CD4-positive, alpha-beta T cell (primary cell): ENCODE results near the gene EP300. TPM values are rescaled to one million over a fixed set of nuclear protein-coding genes. Genes with fewer than 3 reads are reported as not detected.
"Not testable (repeated sequence)": the region's sequence is repeated elsewhere in the genome, so short reads cannot be mapped to it uniquely, and the experiment has no call there.

Experiments used
- ATAC-seq: fragments of 200-7000 bp; cut with Tn5 transposase; one replicate; pipeline ENCODE4 v1.10.0; 2022; ENCODE audit warnings: mild to moderate bottlenecking; ENCODE audit not compliant: poor library complexity
- CTCF ChIA-PET: fragments of 350-600 bp; sonication (Branson Sonifier 250); formaldehyde crosslinking; loops from one replicate; lab custom pipeline; 2021; ENCODE audit warnings: antibody characterized with exemption, inconsistent platforms; lab: Charles Lee
- POLR2A ChIA-PET: fragments of 350-600 bp; sonication (Branson Sonifier 250); formaldehyde crosslinking; loops from one replicate; lab custom pipeline; 2021; ENCODE audit warnings: antibody characterized with exemption, inconsistent platforms; lab: Charles Lee
- DNase-seq, 14 experiments: peaks; one replicate each; pipeline ENCODE4 v3.0.0-alpha.2; 2013 to 2020; ENCODE audit warnings: mixed read lengths in 2 of 14
- H3K27ac ChIP-seq, 2 donors: one replicate each; pipeline versions ENCODE4 v1.5.1 to v1.7.0; 2013; ENCODE audit warnings: low read length in 2 of 2, low read depth in 1 of 2, mild to moderate bottlenecking in 1 of 2
- H3K27me3 ChIP-seq, 2 experiments: 1 replicate in 1 of 2; 2 replicates in 1 of 2; pipeline versions ENCODE4 v1.6.1 to v1.7.0; 2013; ENCODE audit warnings: low read length in 2 of 2, control low read depth in 1 of 2, mild to moderate bottlenecking in 1 of 2, moderate library complexity in 1 of 2; ENCODE audit not compliant: insufficient read depth in 2 of 2, control insufficient read depth in 1 of 2
- H3K36me3 ChIP-seq: one replicate; pipeline ENCODE4 v1.6.1; 2013; ENCODE audit warnings: low read length, control low read depth; ENCODE audit not compliant: insufficient read depth
- H3K4me1 ChIP-seq: one replicate; pipeline ENCODE4 v1.6.1; 2013; ENCODE audit warnings: low read length, control low read depth; ENCODE audit not compliant: insufficient read depth
- H3K4me3 ChIP-seq: one replicate; pipeline ENCODE4 v1.5.1; 2013; ENCODE audit warnings: mild to moderate bottlenecking, low read length, moderate library complexity
- H3K9me3 ChIP-seq, 2 experiments: 1 replicate in 1 of 2; 2 replicates in 1 of 2; pipeline versions ENCODE4 v1.6.1 to v1.7.0; 2013; ENCODE audit warnings: low read length in 2 of 2, mild to moderate bottlenecking in 2 of 2, control low read depth in 1 of 2, moderate library complexity in 1 of 2; ENCODE audit not compliant: control insufficient read depth in 1 of 2, insufficient read depth in 1 of 2
- H3K27ac Mint-ChIP-seq: one replicate; pipeline ENCODE4 v1.8.0; 2020; ENCODE audit warnings: mixed read lengths
- H3K27me3 Mint-ChIP-seq: one replicate; pipeline ENCODE4 v1.8.0; 2021; ENCODE audit warnings: mixed read lengths
- H3K36me3 Mint-ChIP-seq: one replicate; pipeline ENCODE4 v1.8.0; 2021; ENCODE audit warnings: low read depth, mixed read lengths
- H3K4me1 Mint-ChIP-seq: one replicate; pipeline ENCODE4 v1.8.0; 2021; ENCODE audit warnings: low read depth, mixed read lengths
- H3K4me3 Mint-ChIP-seq: one replicate; pipeline ENCODE4 v1.8.0; 2020; ENCODE audit warnings: mild to moderate bottlenecking, mixed read lengths
- H3K9me3 Mint-ChIP-seq: one replicate; pipeline ENCODE4 v1.8.0; 2020; ENCODE audit warnings: mixed read lengths
- CTCF ChIP-seq: fragments of 200-600 bp; IDR thresholded peaks from one replicate; pipeline ENCODE4 v1.8.0; 2022; ENCODE audit warnings: antibody characterized with exemption, mild to moderate bottlenecking
- intact Hi-C, 2 experiments: fragments of 100-400 bp; cut with DNase I in 1 of 2; cut with micrococcal nuclease in 1 of 2; formaldehyde crosslinking; loops; one replicate each; pipeline versions ENCODE4 v1.15.1 to v1.9.0; 2023 to 2025; cut with DNase I, micrococcal nuclease
- polyA plus RNA-seq, 2 donors: library from polyadenylated mRNA; unstranded; fragments of 120-200 nt; gene quantifications; one replicate each; pipeline ENCODE4 v1.2.1, GENCODE V29; 2013
- total RNA-seq, 174 experiments: library from RNA in 2 of 174; stranded (reverse) in 2 of 174; gene quantifications; one replicate each; pipeline ENCODE4 v1.2.3 and lab custom pipeline; 2021 to 2026

EP300 gene
- 100 to 1,000 TPM; 126 to 134 TPM for total RNA-seq
- polyA plus RNA-seq (2013, experiment 1 of 2) = 36.7 TPM
- 58.2 TPM for polyA plus RNA-seq (2013, experiment 2 of 2)
- 38.3 to 419 (median 106) reads per million in 172 experiments for total RNA-seq (lab: John Stamatoyannopoulos, UW)

DNA sequence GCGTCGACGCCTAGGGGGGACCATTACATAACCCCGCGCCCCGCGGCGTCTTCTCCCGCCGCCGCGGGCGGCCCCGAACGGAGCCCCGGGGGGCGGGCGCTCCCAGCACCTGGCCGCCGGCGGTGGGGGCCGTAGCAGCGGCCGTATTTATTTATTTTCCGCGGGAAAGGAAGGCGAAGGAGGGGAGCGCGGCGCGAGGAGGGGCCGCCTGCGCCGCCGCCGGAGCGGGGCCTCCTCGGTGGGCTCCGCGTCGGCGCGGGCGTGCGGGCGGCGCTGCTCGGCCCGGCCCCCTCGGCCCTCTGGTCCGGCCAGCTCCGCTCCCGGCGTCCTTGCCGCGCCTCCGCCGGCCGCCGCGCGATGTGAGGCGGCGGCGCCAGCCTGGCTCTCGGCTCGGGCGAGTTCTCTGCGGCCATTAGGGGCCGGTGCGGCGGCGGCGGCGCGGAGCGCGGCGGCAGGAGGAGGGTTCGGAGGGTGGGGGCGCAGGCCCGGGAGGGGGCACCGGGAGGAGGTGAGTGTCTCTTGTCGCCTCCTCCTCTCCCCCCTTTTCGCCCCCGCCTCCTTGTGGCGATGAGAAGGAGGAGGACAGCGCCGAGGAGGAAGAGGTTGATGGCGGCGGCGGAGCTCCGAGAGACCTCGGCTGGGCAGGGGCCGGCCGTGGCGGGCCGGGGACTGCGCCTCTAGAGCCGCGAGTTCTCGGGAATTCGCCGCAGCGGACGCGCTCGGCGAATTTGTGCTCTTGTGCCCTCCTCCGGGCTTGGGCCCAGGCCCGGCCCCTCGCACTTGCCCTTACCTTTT, at the start of gene EP300:
Gene EP300 (plus strand): TSS at position 570 of the 795 bp plus-strand sequence. CDS start 413 bp downstream, outside the sequence.
- H3K27me3 Mint-ChIP-seq = no peaks in the 10 kb centered on the region
- CTCF ChIA-PET = interaction anchor here (0.6 to 2.1 kb wide), 3 partner anchors 141 to 169 kb away, joined by 3 to 6 read pairs (median 3); partner anchors contain the start of gene RBX1
- DNase-seq (peak; percentile 74 to 95 (median 88)), ATAC-seq (peak; percentile 51)
- peaks cover 42% of the 10 kb centered on the region for H3K4me1 Mint-ChIP-seq
- intact Hi-C loops = loop anchor here (2.0 to 5.0 kb wide), 5 partner anchors 35 to 235 kb away; partner anchors contain the start of genes ST13 (in 1 of the 2), XPNPEP3 (in 1 of the 2) and ZC3H7B (in 1 of the 2)
- H3K4me1 ChIP-seq = peaks cover 19% of the 10 kb centered on the region
- H3K9me3 Mint-ChIP-seq = no peaks in the 10 kb centered on the region
- TF ChIP-seq CTCF = peak; percentile 31
- H3K27ac Mint-ChIP-seq = peak within 1 kb of the TSS; percentile 98
- H3K36me3 Mint-ChIP-seq = peaks cover 29% of the 10 kb centered on the region
- no peaks in the 10 kb centered on the region for H3K9me3 ChIP-seq
- peak within 1 kb of the TSS; percentile 97 to 100 for H3K27ac ChIP-seq
- POLR2A ChIA-PET = interaction anchor here (0.5 to 8.5 kb wide), 33 partner anchors 13 to 1444 kb away, joined by 3 to 187 read pairs (median 4); partner anchors contain the start of genes MRTFA, NDUFA6, PHF5A and RANGAP1
- no peaks in the 10 kb centered on the region for H3K27me3 ChIP-seq
- H3K4me3 Mint-ChIP-seq = peak within 1 kb of the TSS; percentile 100
- H3K36me3 ChIP-seq = no peaks in the 10 kb centered on the region
- H3K4me3 ChIP-seq = peak within 1 kb of the TSS; percentile 97

GRCh38 chr22:41043722-41044121, 48.7 kb upstream of the EP300 start:
- H3K4me1 Mint-ChIP-seq = no peaks in the 10 kb centered on the region
- ChIA-PET CTCF (no interaction called here), POLR2A (interaction anchor here (0.6 to 0.7 kb wide), 2 partner anchors 21 to 66 kb away, joined by 3 to 4 read pairs; no protein-coding TSS in a partner anchor)
- Histone ChIP-seq H3K27ac (no peak overlapping the region), H3K36me3 (no peaks in the 10 kb centered on the region), H3K4me3 (no peak overlapping the region), H3K4me1 (no peaks in the 10 kb centered on the region), H3K27me3 (no peaks in the 10 kb centered on the region), H3K9me3 (no peaks in the 10 kb centered on the region)
- no peak for TF ChIP-seq CTCF
- H3K27me3 Mint-ChIP-seq = no peaks in the 10 kb centered on the region
- H3K36me3 Mint-ChIP-seq = no peaks in the 10 kb centered on the region
- H3K4me3 Mint-ChIP-seq = no peak overlapping the region
- H3K27ac Mint-ChIP-seq = no peak overlapping the region
- ATAC-seq (no peak), DNase-seq (peak in 1 of 14 experiments; percentile 25)
- no peaks in the 10 kb centered on the region for H3K9me3 Mint-ChIP-seq
- intact Hi-C loops = no loop called here

DNA sequence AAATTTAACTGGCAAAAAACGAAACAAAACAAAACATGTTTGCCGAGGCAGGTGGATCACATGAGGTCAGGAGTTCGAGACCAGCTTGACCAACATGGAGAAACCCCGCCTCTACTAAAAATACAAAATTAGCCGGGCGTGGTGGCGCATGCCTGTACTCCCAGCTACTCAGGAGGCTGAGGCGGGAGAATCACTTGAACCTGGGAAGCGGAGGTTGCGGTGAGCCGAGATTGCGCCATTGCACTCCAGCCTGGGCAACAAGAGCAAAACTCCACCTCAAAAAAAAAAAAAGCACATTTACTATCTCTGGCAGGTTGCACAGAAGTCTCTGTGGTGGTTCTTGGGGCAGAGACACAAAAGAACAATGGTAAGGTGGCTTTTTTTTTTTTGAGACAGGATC, 46.8 kb upstream of the EP300 start:
- H3K36me3 Mint-ChIP-seq, H3K27me3 ChIP-seq, H3K4me1 ChIP-seq, H3K27ac Mint-ChIP-seq, H3K27ac ChIP-seq, intact Hi-C loops, H3K27me3 Mint-ChIP-seq, H3K4me3 Mint-ChIP-seq, H3K4me1 Mint-ChIP-seq, ATAC-seq, H3K9me3 ChIP-seq, H3K36me3 ChIP-seq, H3K4me3 ChIP-seq, H3K9me3 Mint-ChIP-seq, DNase-seq: not testable (repeated sequence)
- CTCF ChIA-PET = interaction anchor here (1.0 kb wide), 1 partner anchor 29 kb away, joined by 3 read pairs; no protein-coding TSS in a partner anchor
- POLR2A ChIA-PET = interaction anchor here (0.7 kb wide), 1 partner anchor 488 kb away, joined by 3 read pairs; no protein-coding TSS in a partner anchor
